GM12878 (cell line): ENCODE measurements around the gene IQGAP2. TPM values are rescaled to one million over a fixed set of nuclear protein-coding genes. Genes with fewer than 3 reads are reported as not detected.

Experiments used
- ATAC-seq: fragments of 200-7000 bp; cut with Tn5 transposase; 3 replicates; pipeline ENCODE4 v1.9.1; 2020; ENCODE audit warnings: mild to moderate bottlenecking, moderate library complexity
- BruUV-seq: library from RNA; stranded (reverse); fragments of 400-500 nt; replicated peaks from 2 replicates; lab custom pipeline; 2021; lab: Mats Ljungman, UMichigan
- CTCF ChIA-PET: fragments of 300-600 bp; sonication (Branson Sonifier 250); formaldehyde crosslinking; extraction: SDS; loops from one replicate; lab custom pipeline; 2021; ENCODE audit warnings: inconsistent platforms; lab: Yijun Ruan, JAX
- POLR2A ChIA-PET: fragments of 350-600 bp; formaldehyde crosslinking; extraction: SDS; loops from one replicate; lab custom pipeline; 2021; ENCODE audit warnings: inconsistent platforms; lab: Charles Lee
- RAD21 ChIA-PET: fragments of 300-600 bp; sonication (Branson Sonifier 250); formaldehyde crosslinking; loops from one replicate; lab custom pipeline; 2023; ENCODE audit warnings: antibody characterized with exemption; ENCODE audit not compliant: unreplicated experiment; lab: Charles Lee
- SMC1A ChIA-PET: fragments of 300-600 bp; sonication (Branson Sonifier 250); formaldehyde crosslinking; loops from one replicate; lab custom pipeline; 2023; ENCODE audit not compliant: unreplicated experiment, uncharacterized antibody; lab: Charles Lee
- DNase-seq: peaks from one replicate; pipeline ENCODE4 v3.0.0-alpha.2; 2011; ENCODE audit warnings: low read depth, low spot score
- FAIRE-seq: peaks from 3 replicates; lab custom pipeline; 2011; peaks lifted over from hg19 to GRCh38; lab: Jason Lieb, UNC
- H2AFZ ChIP-seq: 2 replicates; pipeline ENCODE4 v1.6.0; 2011; ENCODE audit warnings: low read depth, low read length, control low read depth; ENCODE audit not compliant: control insufficient read depth
- H3K27ac ChIP-seq: 2 replicates; pipeline ENCODE4 v1.5.1; 2011; ENCODE audit warnings: control low read depth; ENCODE audit not compliant: control insufficient read depth, insufficient read depth
- H3K27me3 ChIP-seq, 2 experiments: replicated peaks in 1 of 2; 2 replicates each; pipeline versions ENCODE4 v1.6.0 to v1.6.1; 2011; ENCODE audit warnings: low read length in 1 of 2; ENCODE audit not compliant: control insufficient read depth in 2 of 2, insufficient read depth in 2 of 2
- H3K36me3 ChIP-seq, 2 experiments: 2 replicates each; pipeline ENCODE4 v1.5.1; 2011; ENCODE audit warnings: low read length in 1 of 2; ENCODE audit not compliant: control insufficient read depth in 2 of 2, insufficient read depth in 2 of 2
- H3K4me1 ChIP-seq: 2 replicates; pipeline ENCODE4 v1.6.1; 2011; ENCODE audit warnings: mild to moderate bottlenecking, low read length, moderate library complexity, mixed read lengths; ENCODE audit not compliant: control insufficient read depth, insufficient read depth
- H3K4me2 ChIP-seq: 2 replicates; pipeline ENCODE4 v1.6.0; 2011; ENCODE audit warnings: control low read depth; ENCODE audit not compliant: control insufficient read depth, insufficient read depth
- H3K4me3 ChIP-seq: fragments of 200-600 bp; sonication (generic); 2 replicates; pipeline ENCODE4 v1.5.1; 2016
- H3K79me2 ChIP-seq: 2 replicates; pipeline ENCODE4 v1.6.0; 2011; ENCODE audit warnings: low read length; ENCODE audit not compliant: control insufficient read depth, insufficient read depth
- H3K9ac ChIP-seq: 2 replicates; pipeline ENCODE4 v1.8.0; 2011; ENCODE audit warnings: low read length, control low read depth, mixed read lengths; ENCODE audit not compliant: control insufficient read depth, insufficient read depth
- H3K9me3 ChIP-seq: replicated peaks from 3 replicates; pipeline ENCODE4 v1.5.1; 2011; ENCODE audit warnings: mild to moderate bottlenecking, low read length; ENCODE audit not compliant: control insufficient read depth, insufficient read depth
- H4K20me1 ChIP-seq: 2 replicates; pipeline ENCODE4 v1.6.0; 2011; ENCODE audit not compliant: control insufficient read depth, insufficient read depth
- BCL11A ChIP-seq: IDR thresholded peaks from 2 replicates; pipeline ENCODE4 v1.6.1; 2011; ENCODE audit warnings: low read depth, low read length
- NR2C2 ChIP-seq: IDR thresholded peaks from 2 replicates; pipeline ENCODE4 v1.6.1; 2011; ENCODE audit warnings: borderline replicate concordance, low read depth; ENCODE audit not compliant: control insufficient read depth, insufficient read length
- SP1 ChIP-seq: IDR thresholded peaks from one replicate; pipeline ENCODE4 v1.6.1; 2011; ENCODE audit warnings: low read depth, low read length
- WGBS: methylation state at CpG from one replicate; pipeline ENCODE4 v1.1.6; 2016; ENCODE audit warnings: low lambda C conversion rate; ENCODE audit not compliant: insufficient replicate concordance, insufficient coverage; ENCODE audit errors: missing lambda C conversion rate; 5-methylcytosine and 5-hydroxymethylcytosine counted together
- in situ Hi-C: fragments of 300-500 bp; cut with MboI; formaldehyde crosslinking; loops from 9 replicates; pipeline ENCODE4 v1.14.3; 2018; ENCODE audit warnings: mixed read lengths
- intact Hi-C: fragments of 100-400 bp; cut with micrococcal nuclease; formaldehyde crosslinking; loops from one replicate; pipeline ENCODE4 v1.14.2; 2022; ENCODE audit not compliant: unreplicated experiment
- polyA plus RNA-seq, 11 experiments: library from polyadenylated mRNA; depleted of rRNA in 4 of 11; unstranded in 6 of 11; stranded (reverse) in 5 of 11; fragments of >200 nt; fragmentation: Nextera tagmentation in 4 of 11; fragmentation: Illumina TruSeq in 1 of 11; extraction: Ambion mirVana in 4 of 11; extraction: Trizol in 1 of 11; gene quantifications; 1 replicate in 1 of 11; 2 replicates in 10 of 11; pipeline versions ENCODE4 v1.2.1 to v1.2.3, GENCODE V29; 2011 to 2016; ENCODE audit warnings: inconsistent platforms in 2 of 11, missing spikeins in 2 of 11, low read depth in 1 of 11
- total RNA-seq, 4 experiments: library from RNA; depleted of rRNA in 3 of 4; stranded (reverse); fragments of >200 nt in 3 of 4; fragmentation: Illumina TruSeq in 1 of 4; extraction: Trizol in 1 of 4; gene quantifications; 2 replicates each; pipeline versions ENCODE4 v1.2.1 to v1.2.3, GENCODE V29; 2013 to 2021
- TF ChIP-seq, protein P1 (sequence below): fragments of 450-650 bp; IDR thresholded peaks from 2 replicates; pipeline ENCODE4 v1.6.1; 2016; ENCODE audit warnings: mild to moderate bottlenecking, moderate library complexity, borderline replicate concordance
- TF ChIP-seq, protein P2 (sequence below): fragments of 450-650 bp; formaldehyde crosslinking; IDR thresholded peaks from 2 replicates; pipeline ENCODE4 v1.4.0; 2020; ENCODE audit warnings: mild to moderate bottlenecking, moderate library complexity

IQGAP2 gene
- total and polyA plus RNA-seq, 10 of the 15 experiments (the other 5 are each of a cell fraction or from before 2014, with no cell fraction given), result 14.5 to 41.4 (median 21.8) TPM

DNA sequence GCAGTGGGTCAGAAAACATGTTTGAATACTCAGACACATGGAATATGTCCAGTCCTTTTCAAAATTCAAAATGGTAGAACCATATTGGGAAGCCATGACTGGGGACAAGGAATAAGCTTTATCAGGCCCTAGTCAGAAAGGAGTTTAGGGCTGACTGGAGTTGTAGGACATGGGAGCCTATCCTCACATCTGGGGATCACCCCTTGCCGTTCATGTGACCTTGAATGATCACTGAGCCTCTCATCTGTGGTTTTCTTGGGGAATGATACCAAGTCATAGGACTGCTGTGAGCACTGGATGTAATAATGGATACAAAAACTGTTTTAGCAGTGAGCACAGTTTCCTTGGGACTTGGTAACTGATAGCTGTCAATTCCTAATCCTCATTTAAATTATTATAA is 84.7 kb downstream of the IQGAP2 start (continued):
- TF ChIP-seq, protein P1, sequence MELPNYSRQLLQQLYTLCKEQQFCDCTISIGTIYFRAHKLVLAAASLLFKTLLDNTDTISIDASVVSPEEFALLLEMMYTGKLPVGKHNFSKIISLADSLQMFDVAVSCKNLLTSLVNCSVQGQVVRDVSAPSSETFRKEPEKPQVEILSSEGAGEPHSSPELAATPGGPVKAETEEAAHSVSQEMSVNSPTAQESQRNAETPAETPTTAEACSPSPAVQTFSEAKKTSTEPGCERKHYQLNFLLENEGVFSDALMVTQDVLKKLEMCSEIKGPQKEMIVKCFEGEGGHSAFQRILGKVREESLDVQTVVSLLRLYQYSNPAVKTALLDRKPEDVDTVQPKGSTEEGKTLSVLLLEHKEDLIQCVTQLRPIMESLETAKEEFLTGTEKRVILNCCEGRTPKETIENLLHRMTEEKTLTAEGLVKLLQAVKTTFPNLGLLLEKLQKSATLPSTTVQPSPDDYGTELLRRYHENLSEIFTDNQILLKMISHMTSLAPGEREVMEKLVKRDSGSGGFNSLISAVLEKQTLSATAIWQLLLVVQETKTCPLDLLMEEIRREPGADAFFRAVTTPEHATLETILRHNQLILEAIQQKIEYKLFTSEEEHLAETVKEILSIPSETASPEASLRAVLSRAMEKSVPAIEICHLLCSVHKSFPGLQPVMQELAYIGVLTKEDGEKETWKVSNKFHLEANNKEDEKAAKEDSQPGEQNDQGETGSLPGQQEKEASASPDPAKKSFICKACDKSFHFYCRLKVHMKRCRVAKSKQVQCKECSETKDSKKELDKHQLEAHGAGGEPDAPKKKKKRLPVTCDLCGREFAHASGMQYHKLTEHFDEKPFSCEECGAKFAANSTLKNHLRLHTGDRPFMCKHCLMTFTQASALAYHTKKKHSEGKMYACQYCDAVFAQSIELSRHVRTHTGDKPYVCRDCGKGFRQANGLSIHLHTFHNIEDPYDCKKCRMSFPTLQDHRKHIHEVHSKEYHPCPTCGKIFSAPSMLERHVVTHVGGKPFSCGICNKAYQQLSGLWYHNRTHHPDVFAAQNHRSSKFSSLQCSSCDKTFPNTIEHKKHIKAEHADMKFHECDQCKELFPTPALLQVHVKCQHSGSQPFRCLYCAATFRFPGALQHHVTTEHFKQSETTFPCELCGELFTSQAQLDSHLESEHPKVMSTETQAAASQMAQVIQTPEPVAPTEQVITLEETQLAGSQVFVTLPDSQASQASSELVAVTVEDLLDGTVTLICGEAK, result no peak

DNA sequence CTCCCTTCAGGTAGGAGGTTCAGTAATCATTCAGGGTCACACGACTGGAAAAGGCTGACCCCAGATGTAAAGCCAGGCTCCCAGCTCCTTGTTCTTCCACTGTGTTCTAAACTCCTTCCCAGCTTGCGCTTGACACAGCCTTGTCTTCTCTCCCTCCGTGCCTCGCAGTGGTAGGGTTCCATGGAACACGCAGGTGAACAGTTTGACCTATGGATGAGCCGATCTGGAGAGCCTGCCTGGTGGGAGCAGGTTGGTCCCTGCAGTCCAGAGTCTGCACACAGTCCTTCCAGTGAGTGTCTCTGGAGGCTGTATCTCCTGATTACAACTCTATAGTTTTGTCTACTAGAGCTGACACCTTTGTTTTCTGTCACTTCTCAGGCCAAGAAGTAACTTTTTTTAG is 85.9 kb downstream of the IQGAP2 start:
- H3K27ac ChIP-seq, result no peak overlapping the region
- in situ Hi-C loops, result no loop called here
- TF ChIP-seq, protein P2, sequence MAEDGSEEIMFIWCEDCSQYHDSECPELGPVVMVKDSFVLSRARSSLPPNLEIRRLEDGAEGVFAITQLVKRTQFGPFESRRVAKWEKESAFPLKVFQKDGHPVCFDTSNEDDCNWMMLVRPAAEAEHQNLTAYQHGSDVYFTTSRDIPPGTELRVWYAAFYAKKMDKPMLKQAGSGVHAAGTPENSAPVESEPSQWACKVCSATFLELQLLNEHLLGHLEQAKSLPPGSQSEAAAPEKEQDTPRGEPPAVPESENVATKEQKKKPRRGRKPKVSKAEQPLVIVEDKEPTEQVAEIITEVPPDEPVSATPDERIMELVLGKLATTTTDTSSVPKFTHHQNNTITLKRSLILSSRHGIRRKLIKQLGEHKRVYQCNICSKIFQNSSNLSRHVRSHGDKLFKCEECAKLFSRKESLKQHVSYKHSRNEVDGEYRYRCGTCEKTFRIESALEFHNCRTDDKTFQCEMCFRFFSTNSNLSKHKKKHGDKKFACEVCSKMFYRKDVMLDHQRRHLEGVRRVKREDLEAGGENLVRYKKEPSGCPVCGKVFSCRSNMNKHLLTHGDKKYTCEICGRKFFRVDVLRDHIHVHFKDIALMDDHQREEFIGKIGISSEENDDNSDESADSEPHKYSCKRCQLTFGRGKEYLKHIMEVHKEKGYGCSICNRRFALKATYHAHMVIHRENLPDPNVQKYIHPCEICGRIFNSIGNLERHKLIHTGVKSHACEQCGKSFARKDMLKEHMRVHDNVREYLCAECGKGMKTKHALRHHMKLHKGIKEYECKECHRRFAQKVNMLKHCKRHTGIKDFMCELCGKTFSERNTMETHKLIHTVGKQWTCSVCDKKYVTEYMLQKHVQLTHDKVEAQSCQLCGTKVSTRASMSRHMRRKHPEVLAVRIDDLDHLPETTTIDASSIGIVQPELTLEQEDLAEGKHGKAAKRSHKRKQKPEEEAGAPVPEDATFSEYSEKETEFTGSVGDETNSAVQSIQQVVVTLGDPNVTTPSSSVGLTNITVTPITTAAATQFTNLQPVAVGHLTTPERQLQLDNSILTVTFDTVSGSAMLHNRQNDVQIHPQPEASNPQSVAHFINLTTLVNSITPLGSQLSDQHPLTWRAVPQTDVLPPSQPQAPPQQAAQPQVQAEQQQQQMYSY (CRISPR knock-in tag), result no peak
- TF ChIP-seq SP1 (no peak), BCL11A (no peak), NR2C2 (no peak)
- SMC1A ChIA-PET, result no interaction called here
- no peak for FAIRE-seq
- intact Hi-C loops, result no loop called here
- no peaks in the 10 kb centered on the region for H3K27me3 ChIP-seq
- BruUV-seq, result no TSS peak
- no peak overlapping the region for H3K9ac ChIP-seq
- H4K20me1 ChIP-seq, result no peaks in the 10 kb centered on the region
- no peaks in the 10 kb centered on the region for H3K79me2 ChIP-seq
- POLR2A ChIA-PET, result no interaction called here
- no peak overlapping the region for H2AFZ ChIP-seq
- CTCF ChIA-PET, result interaction anchor here (0.8 kb wide), 1 partner anchor 12 kb away, joined by 4 read pairs; no protein-coding TSS in a partner anchor
- H3K36me3 ChIP-seq, result no peaks in the 10 kb centered on the region
- no peak overlapping the region for H3K4me3 ChIP-seq
- ATAC-seq, result no peak
- H3K4me2 ChIP-seq, result no peak overlapping the region
- no peaks in the 10 kb centered on the region for H3K9me3 ChIP-seq
- WGBS, result 81% methylated on average over 5 of the region's 6 CpGs
- no peak for DNase-seq
- H3K4me1 ChIP-seq, result peaks cover 3% of the 10 kb centered on the region; the same call in 1 of the 2 replicates
- RAD21 ChIA-PET, result no interaction called here
